Bronchial smooth muscle cell (primary cell): Measurements from ENCODE around the gene HS6ST1. TPM values are rescaled to one million over a fixed set of nuclear protein-coding genes. Genes with fewer than 3 reads are reported as not detected.

Experiments
- total RNA-seq: library from RNA; depleted of rRNA; stranded (reverse); fragments of >200 nt; gene quantifications from 2 replicates; pipeline ENCODE4 v1.2.1, GENCODE V29; 2014

Gene HS6ST1
- 17.4 and 18.6 TPM in 2 replicates for total RNA-seq

GRCh38 chr2:128318776-128319464 is at the start of gene HS6ST1:
Gene HS6ST1, minus strand, starts transcription at chr2:128318868. Its CDS starts 305 bp downstream, at chr2:128318563.

Other genes starting within 250 kb of the HS6ST1 start
- gene UGGT1, start 227.7 kb downstream of the HS6ST1 start, total RNA-seq, result 51.1 and 52.8 TPM in 2 replicates